Heart left ventricle (tissue), 13 donors: ENCODE measurements around the gene PTOV1.

Experiments
- POLR2A ChIP-seq, 2 donors: fragments of 450-650 bp; IDR thresholded peaks; one replicate each; pipeline ENCODE4 v1.6.1; 2017; ENCODE audit warnings: antibody characterized with exemption in 2 of 2, mild to moderate bottlenecking in 2 of 2, moderate library complexity in 2 of 2
- TF ChIP-seq, protein P1 (sequence below), 12 donors: fragments of 200-600 bp; sonication (generic) in 4 of 12; IDR thresholded peaks; one replicate each; pipeline versions ENCODE4 v1.5.0 to v1.8.0; 2018 to 2022; ENCODE audit warnings: antibody characterized with exemption in 12 of 12, mild to moderate bottlenecking in 5 of 12
- donor health status: ischemic (EF 13 %, LVEDD 7.1; RV severe dilation, severe dysfunction).
- donor health status: DM: no; HTN: yes; CAD: no.
- donor health status: DM: no; HTN: no; CAD: no.
- donor health status: ischemic (EF 25% LVEDD 6.9; RV normal size, moderate dysfunction).
- donor health status: ischemic (EF 25% LVEDD 5.7; RV mildly dilated, moderate dysfunction).
- donor health status: ischemic (EF 35%, LVEDD 5.7; RV mildly dilated, moderate dysfunction).
- donor health status: nonischemic (EF 11% LVEDD 7.7; RV severe dilation, severe dysfunction).
- donor health status: DM: yes; HTN: yes; CAD: no.
- donor health status: PGD.
- donor health status: ischemic (EF 29% LVEDD 5.4; RV normal size, mild dysfunction).
- donor health status: nonischemic (EF 23%, LVEDD 6.1; RV moderate dilation, normal function).

DNA sequence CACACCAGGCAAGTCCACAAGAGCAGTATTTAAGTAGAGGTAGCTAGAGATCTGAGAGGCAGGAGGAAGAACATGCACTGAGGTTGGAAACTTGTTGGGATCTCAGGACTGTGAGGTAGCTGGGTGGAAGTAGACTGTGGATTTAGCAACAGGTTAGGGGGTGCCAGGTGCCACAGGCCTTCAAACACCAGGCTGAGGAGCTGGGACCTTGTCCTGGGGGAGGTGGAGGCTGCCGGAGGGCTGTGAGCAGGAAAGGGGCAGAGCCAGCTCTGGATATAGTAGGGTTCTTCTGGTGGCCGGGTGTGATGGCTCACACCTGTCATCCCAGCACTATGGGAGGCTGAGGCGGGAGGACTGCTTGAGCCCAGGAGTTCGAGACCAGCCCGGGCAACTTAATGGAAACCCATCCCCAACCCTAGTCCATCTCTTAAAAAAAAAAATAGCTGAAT lies 41.0 kb upstream of the PTOV1 start:
- TF ChIP-seq, protein P1, sequence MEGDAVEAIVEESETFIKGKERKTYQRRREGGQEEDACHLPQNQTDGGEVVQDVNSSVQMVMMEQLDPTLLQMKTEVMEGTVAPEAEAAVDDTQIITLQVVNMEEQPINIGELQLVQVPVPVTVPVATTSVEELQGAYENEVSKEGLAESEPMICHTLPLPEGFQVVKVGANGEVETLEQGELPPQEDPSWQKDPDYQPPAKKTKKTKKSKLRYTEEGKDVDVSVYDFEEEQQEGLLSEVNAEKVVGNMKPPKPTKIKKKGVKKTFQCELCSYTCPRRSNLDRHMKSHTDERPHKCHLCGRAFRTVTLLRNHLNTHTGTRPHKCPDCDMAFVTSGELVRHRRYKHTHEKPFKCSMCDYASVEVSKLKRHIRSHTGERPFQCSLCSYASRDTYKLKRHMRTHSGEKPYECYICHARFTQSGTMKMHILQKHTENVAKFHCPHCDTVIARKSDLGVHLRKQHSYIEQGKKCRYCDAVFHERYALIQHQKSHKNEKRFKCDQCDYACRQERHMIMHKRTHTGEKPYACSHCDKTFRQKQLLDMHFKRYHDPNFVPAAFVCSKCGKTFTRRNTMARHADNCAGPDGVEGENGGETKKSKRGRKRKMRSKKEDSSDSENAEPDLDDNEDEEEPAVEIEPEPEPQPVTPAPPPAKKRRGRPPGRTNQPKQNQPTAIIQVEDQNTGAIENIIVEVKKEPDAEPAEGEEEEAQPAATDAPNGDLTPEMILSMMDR (IDR thresholded peaks at IDR 0.05) = no peak
- TF ChIP-seq POLR2A (IDR thresholded peaks at IDR 0.05) = no peak
